ENCODE data around the gene CCR1.
"Not testable (repeated sequence)": the region's sequence is repeated elsewhere in the genome, so short reads cannot be mapped to it uniquely, and the experiment has no call there.

Gene CCR1

DNA sequence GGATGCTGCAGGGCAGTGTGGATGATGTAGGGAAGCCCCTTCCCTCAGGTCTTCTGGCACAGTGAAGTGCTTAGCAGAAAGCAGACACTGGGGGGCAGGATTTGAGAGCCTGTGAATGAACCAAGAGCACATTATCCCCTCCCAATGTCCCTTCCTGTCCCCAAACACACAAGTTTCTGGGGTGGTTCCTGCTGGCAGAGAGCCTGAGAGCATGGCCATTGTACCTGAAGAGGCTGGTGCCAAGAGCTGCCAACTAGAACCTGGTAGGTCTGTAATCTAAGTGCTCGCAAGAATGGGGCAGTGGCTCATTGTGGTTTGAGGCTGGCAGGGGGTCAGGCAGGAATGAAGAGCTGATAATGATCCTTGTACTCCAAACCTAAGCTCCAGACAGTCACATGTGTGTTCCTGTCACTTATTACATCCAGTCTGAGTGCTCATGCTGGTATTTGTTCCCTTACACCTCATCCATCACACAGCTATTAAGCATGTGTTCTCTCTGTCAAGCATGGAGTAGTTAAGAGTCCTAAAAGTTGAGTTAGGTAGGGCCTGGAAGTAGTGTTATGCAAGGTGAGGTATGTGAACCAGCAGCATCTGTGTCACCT is 6.7 kb upstream of the CCR1 start:
- no peak overlapping the region for H3K4me3 ChIP-seq (ENCODE audit: low read depth, low read length)
- TF ChIP-seq, protein P1, sequence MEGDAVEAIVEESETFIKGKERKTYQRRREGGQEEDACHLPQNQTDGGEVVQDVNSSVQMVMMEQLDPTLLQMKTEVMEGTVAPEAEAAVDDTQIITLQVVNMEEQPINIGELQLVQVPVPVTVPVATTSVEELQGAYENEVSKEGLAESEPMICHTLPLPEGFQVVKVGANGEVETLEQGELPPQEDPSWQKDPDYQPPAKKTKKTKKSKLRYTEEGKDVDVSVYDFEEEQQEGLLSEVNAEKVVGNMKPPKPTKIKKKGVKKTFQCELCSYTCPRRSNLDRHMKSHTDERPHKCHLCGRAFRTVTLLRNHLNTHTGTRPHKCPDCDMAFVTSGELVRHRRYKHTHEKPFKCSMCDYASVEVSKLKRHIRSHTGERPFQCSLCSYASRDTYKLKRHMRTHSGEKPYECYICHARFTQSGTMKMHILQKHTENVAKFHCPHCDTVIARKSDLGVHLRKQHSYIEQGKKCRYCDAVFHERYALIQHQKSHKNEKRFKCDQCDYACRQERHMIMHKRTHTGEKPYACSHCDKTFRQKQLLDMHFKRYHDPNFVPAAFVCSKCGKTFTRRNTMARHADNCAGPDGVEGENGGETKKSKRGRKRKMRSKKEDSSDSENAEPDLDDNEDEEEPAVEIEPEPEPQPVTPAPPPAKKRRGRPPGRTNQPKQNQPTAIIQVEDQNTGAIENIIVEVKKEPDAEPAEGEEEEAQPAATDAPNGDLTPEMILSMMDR (IDR thresholded peaks at IDR 0.05; ENCODE audit: low read depth, low read length, missing control alignments), result no peak
- in situ Hi-C loops (cut with HindIII; ENCODE audit: low sequenced_read_pairs), result no loop called here
- no peak for DNase-seq (ENCODE audit: low read depth)

DNA sequence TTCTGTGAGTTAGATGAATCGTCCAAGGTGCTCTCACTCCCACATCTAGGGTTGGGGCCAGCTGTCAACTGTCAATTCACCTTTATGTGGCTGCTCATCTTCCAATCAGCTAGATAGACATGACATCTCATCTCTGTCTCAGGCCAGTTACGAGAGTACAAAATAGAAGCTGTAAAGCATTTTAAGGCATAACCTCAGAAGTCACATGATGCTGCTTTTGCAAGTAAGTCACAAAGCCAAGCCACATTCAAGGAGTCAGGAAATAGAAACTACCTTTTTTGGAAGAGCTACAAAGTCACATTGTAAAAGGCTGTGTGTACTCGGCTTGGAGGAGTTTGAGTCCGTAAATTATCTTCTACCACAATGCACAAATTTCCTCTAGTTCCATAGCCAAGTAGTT is 5.1 kb upstream of the CCR1 start:
- in situ Hi-C loops (cut with HindIII; ENCODE audit: low sequenced_read_pairs), result no loop called here
- TF ChIP-seq, protein P1 (IDR thresholded peaks at IDR 0.05; ENCODE audit: low read depth, low read length, missing control alignments), result no peak
- no peak overlapping the region for H3K4me3 ChIP-seq (ENCODE audit: low read depth, low read length)
- no peak for DNase-seq (ENCODE audit: low read depth)

DNA sequence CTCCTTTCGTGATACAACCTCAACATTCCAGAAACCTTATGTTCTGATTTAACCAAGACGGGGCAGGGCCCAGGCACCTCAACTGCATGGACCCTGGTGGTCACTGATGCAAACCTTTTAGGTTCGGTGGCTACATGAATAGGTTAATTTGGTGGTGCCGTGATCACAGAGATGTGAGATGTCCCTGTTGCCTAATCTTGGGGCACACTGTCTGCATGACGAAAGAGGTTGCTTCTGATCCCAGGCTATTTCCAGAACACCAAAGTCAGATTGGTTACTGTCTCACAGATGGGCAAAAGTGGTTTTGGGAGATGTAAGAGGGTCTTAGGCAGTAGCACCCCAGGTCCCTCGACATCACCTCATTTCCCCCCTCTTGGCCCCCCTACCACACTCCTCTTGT is 4.0 kb upstream of the CCR1 start:
- TF ChIP-seq, protein P1 (IDR thresholded peaks at IDR 0.05; ENCODE audit: low read depth, low read length, missing control alignments), result no peak
- DNase-seq (ENCODE audit: low read depth), result no peak
- no peak overlapping the region for H3K4me3 ChIP-seq (ENCODE audit: low read depth, low read length)
- in situ Hi-C loops (cut with HindIII; ENCODE audit: low sequenced_read_pairs), result no loop called here

- in situ Hi-C loops (cut with HindIII; ENCODE audit: low sequenced_read_pairs), result no loop called here
Measured at GRCh38 chr3:46209746-46210470, 1.8 kb upstream of the CCR1 start.

GRCh38 chr3:46209053-46209452 is 940 bp upstream of the CCR1 start:
- no peak overlapping the region for H3K4me3 ChIP-seq (ENCODE audit: low read depth, low read length)
- DNase-seq (ENCODE audit: low read depth), result no peak
- TF ChIP-seq, protein P1 (IDR thresholded peaks at IDR 0.05; ENCODE audit: low read depth, low read length, missing control alignments), result no peak
- in situ Hi-C loops (cut with HindIII; ENCODE audit: low sequenced_read_pairs), result no loop called here

More at GRCh38 chr3:46209746-46210470, 1.8 kb upstream of the CCR1 start:
- DNase-seq (ENCODE audit: low read depth), result no peak
- TF ChIP-seq, protein P1 (IDR thresholded peaks at IDR 0.05; ENCODE audit: low read depth, low read length, missing control alignments), result no peak
- no peak overlapping the region for H3K4me3 ChIP-seq (ENCODE audit: low read depth, low read length)

- DNase-seq (ENCODE audit: low read depth); H3K4me3 ChIP-seq (ENCODE audit: low read depth, low read length); in situ Hi-C loops (cut with HindIII; ENCODE audit: low sequenced_read_pairs): not testable (repeated sequence)
Measured at GRCh38 chr3:46207514-46207913, 599 bp downstream of the CCR1 start.

GRCh38 chr3:46206282-46207015 is 1.7 kb downstream of the CCR1 start:
- TF ChIP-seq, protein P1 (IDR thresholded peaks at IDR 0.05; ENCODE audit: low read depth, low read length, missing control alignments), result no peak
- H3K4me3 ChIP-seq (ENCODE audit: low read depth, low read length), result no peak overlapping the region
- no peak for DNase-seq (ENCODE audit: low read depth)
- in situ Hi-C loops (cut with HindIII; ENCODE audit: low sequenced_read_pairs), result no loop called here
